Transverse colon (tissue), 4 donors: Measurements from ENCODE around the gene ZNF488.

ENCODE experiments used
- CTCF ChIP-seq, 5 experiments: fragments of 200-600 bp in 3 of 5; fragments of 450-650 bp in 2 of 5; sonication (generic) in 3 of 5; IDR thresholded peaks; 1 replicate in 2 of 5; 2 replicates in 3 of 5; pipeline ENCODE4 v1.5.1; 2016 to 2017; ENCODE audit warnings: antibody characterized with exemption in 5 of 5, inconsistent platforms in 3 of 5, mild to moderate bottlenecking in 2 of 5, moderate library complexity in 1 of 5
- POLR2AphosphoS5 ChIP-seq, 3 donors: sonication (generic); formaldehyde crosslinking; IDR thresholded peaks; one replicate each; pipeline ENCODE4 v1.6.1; 2016; ENCODE audit warnings: antibody characterized with exemption in 3 of 3

GRCh38 chr10:47357911-47358310, 26.2 kb downstream of the ZNF488 start:
- TF ChIP-seq CTCF (IDR thresholded peaks at IDR 0.05) = no peak
- no peak for TF ChIP-seq POLR2AphosphoS5 (IDR thresholded peaks at IDR 0.05)
